ENCODE data around the gene VEGFD. TPM values are rescaled to one million over a fixed set of nuclear protein-coding genes. Genes with fewer than 3 reads are reported as not detected.

Gene VEGFD
- total and polyA plus RNA-seq, 2 donors (not counting 1 experiment from before 2014, with no cell fraction given): not detected

- TF ChIP-seq CTCF (IDR thresholded peaks at IDR 0.05) (no peak), EZH2 (IDR thresholded peaks at IDR 0.05; ENCODE audit: borderline replicate concordance, insufficient read depth, low read depth, low read length, poor library complexity, severe bottlenecking) (no peak)
- H3K4me2 ChIP-seq (replicated peaks; ENCODE audit: low read depth, low read length, poor library complexity, severe bottlenecking): peak overlapping the region; percentile 69
- H3K27me3 ChIP-seq (replicated peaks in 1 of 4; ENCODE audit: control extremely low read depth in 1 of 4, control insufficient read depth in 3 of 4, insufficient read depth in 4 of 4, low read length in 3 of 4): peaks cover 0 to 19% (median 1%) of the 10 kb centered on the region in 4 experiments
- intact Hi-C loops (cut with micrococcal nuclease): loop anchor here (5.0 to 10.0 kb wide), 2 partner anchors 401 to 449 kb away; partner anchors contain the start of gene CA5B
- H3K4me1 ChIP-seq (ENCODE audit: control insufficient read depth in 2 of 2, insufficient read depth in 2 of 2, low read length in 2 of 2): peaks cover 4 to 15% of the 10 kb centered on the region in 2 donors
- 0% methylated on average over 1 of the region's 10 CpGs for WGBS (ENCODE audit: insufficient coverage)
- H3K27ac ChIP-seq (ENCODE audit: low read length in 2 of 2): peak overlapping the region; percentile 59 to 95
- peaks cover 11% of the 10 kb centered on the region for H3K27me3 Mint-ChIP-seq
- ChIA-PET CTCF (interaction anchor here (2.1 kb wide), 1 partner anchor 11 kb away, joined by 6 read pairs; no protein-coding TSS in a partner anchor), POLR2A (no interaction called here)
- H3K9me3 ChIP-seq (ENCODE audit: control extremely low read depth in 1 of 3, control insufficient read depth in 2 of 3, insufficient read depth in 1 of 3, low read length in 2 of 3): no peaks in the 10 kb centered on the region
- H3K27ac Mint-ChIP-seq: peak overlapping the region; percentile 94
- ATAC-seq (ENCODE audit: low read depth) (peak; percentile 21), DNase-seq (peak; percentile 84)
- H3K79me2 ChIP-seq (ENCODE audit: control insufficient read depth, insufficient read depth, low read length): peaks cover 10% of the 10 kb centered on the region
- peak overlapping the region; percentile 92 for H3K4me3 Mint-ChIP-seq
- peak overlapping the region; percentile 79 for H3K9ac ChIP-seq (ENCODE audit: low read length)
- H3K4me3 ChIP-seq (ENCODE audit: control extremely low read depth in 1 of 5, extremely low read depth in 1 of 5, insufficient read depth in 1 of 5, low read depth in 2 of 5, low read length in 4 of 5): peak overlapping the region; percentile 39 to 93 (median 65)
- peaks cover 0 to 11% of the 10 kb centered on the region in 2 experiments for H3K36me3 ChIP-seq (replicated peaks in 1 of 2; ENCODE audit: control extremely low read depth in 1 of 2, control insufficient read depth in 1 of 2, extremely low read depth in 1 of 2, insufficient read depth in 2 of 2, low read length in 1 of 2)
- H3K4me1 Mint-ChIP-seq: peaks cover 20% of the 10 kb centered on the region
- no peaks in the 10 kb centered on the region for H4K20me1 ChIP-seq (ENCODE audit: control insufficient read depth, insufficient read depth, low read length, poor library complexity, severe bottlenecking)
- no peak overlapping the region for H2AFZ ChIP-seq (ENCODE audit: insufficient read depth, low read depth, low read length, poor library complexity, severe bottlenecking)
- no peaks in the 10 kb centered on the region for H3K9me3 Mint-ChIP-seq (ENCODE audit: insufficient read depth)
Measured at GRCh38 chrX:15336023-15336413, 48.2 kb downstream of the VEGFD start.

Measured in B cell (primary cell).